ENCODE measurements around the gene STAM.

The STAM gene

GRCh38 chr10:17743437-17743836, 99.5 kb downstream of the STAM start:
- TF ChIP-seq, protein P1, sequence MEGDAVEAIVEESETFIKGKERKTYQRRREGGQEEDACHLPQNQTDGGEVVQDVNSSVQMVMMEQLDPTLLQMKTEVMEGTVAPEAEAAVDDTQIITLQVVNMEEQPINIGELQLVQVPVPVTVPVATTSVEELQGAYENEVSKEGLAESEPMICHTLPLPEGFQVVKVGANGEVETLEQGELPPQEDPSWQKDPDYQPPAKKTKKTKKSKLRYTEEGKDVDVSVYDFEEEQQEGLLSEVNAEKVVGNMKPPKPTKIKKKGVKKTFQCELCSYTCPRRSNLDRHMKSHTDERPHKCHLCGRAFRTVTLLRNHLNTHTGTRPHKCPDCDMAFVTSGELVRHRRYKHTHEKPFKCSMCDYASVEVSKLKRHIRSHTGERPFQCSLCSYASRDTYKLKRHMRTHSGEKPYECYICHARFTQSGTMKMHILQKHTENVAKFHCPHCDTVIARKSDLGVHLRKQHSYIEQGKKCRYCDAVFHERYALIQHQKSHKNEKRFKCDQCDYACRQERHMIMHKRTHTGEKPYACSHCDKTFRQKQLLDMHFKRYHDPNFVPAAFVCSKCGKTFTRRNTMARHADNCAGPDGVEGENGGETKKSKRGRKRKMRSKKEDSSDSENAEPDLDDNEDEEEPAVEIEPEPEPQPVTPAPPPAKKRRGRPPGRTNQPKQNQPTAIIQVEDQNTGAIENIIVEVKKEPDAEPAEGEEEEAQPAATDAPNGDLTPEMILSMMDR (IDR thresholded peaks at IDR 0.05; ENCODE audit: insufficient read depth, low read depth, low read length, missing control alignments) = no peak
- no peak overlapping the region for H3K4me3 ChIP-seq (ENCODE audit: low read depth, low read length)
- no peak for DNase-seq (ENCODE audit: low read depth)

- H3K4me3 ChIP-seq (ENCODE audit: low read depth, low read length) = no peak overlapping the region
- DNase-seq (ENCODE audit: low read depth) = no peak
These were observed 100.5 kb downstream of the STAM start for GRCh38 chr10:17744341-17744861.

DNA sequence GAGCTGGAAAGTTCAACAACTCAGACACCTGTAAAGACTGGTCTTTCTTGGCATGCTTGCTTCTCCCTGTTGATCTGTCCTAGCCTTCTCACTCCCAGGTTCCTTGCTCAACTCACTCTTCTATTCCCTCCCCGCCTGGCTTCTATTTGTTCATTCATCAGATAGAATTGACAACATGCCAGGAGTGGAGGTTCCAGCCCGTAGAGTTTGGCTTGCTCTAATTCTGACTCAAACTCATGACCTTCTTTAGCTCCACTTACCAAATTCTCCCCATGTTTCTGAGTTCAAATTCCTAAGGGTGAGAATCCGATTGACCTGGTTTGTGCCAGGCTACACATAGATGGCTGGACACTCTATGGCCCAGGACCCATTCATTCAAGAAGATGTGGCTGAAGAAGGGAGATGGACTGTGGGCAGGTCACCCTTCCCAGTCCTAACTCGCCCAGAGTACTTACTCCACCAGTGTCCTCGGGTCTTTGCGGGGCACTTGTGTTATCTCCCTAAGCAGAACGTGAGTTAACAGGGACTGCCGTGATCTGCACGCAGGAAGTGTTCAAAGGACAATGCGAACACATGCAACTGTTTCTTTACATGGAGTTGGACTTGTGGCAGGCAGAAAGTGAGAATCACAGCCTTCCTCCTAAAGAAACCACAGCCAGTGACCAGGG, 104.1 kb downstream of the STAM start:
- TF ChIP-seq, protein P1 (IDR thresholded peaks at IDR 0.05; ENCODE audit: insufficient read depth, low read depth, low read length, missing control alignments) = no peak
- H3K4me3 ChIP-seq (ENCODE audit: low read depth, low read length) = no peak overlapping the region
- DNase-seq (ENCODE audit: low read depth) = no peak

More at GRCh38 chr10:17744341-17744861, 100.5 kb downstream of the STAM start:
- TF ChIP-seq, protein P1 (IDR thresholded peaks at IDR 0.05; ENCODE audit: insufficient read depth, low read depth, low read length, missing control alignments) = no peak

DNA sequence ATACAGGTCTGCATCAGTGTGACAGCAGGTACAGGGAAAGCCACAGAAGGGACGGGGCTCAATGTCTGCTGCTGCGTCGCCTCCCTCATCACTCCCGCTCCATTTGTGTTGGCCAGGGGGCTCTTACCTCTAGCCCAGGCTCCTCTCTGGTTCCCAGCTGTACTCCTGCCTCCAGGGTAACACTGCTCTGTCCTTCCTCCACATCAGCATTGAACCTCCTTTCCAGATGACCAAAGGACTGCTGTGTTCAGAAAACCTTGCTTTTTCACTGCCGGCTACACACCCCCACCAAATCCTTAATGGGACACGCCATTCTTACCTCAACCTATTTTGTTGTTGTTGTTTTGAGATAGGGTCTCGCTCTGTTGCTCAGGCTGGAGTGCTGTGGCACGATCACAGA, 105.9 kb downstream of the STAM start:
- no peak for DNase-seq (ENCODE audit: low read depth)
- H3K4me3 ChIP-seq (ENCODE audit: low read depth, low read length) = no peak overlapping the region
- TF ChIP-seq, protein P1 (IDR thresholded peaks at IDR 0.05; ENCODE audit: insufficient read depth, low read depth, low read length, missing control alignments) = no peak

DNA sequence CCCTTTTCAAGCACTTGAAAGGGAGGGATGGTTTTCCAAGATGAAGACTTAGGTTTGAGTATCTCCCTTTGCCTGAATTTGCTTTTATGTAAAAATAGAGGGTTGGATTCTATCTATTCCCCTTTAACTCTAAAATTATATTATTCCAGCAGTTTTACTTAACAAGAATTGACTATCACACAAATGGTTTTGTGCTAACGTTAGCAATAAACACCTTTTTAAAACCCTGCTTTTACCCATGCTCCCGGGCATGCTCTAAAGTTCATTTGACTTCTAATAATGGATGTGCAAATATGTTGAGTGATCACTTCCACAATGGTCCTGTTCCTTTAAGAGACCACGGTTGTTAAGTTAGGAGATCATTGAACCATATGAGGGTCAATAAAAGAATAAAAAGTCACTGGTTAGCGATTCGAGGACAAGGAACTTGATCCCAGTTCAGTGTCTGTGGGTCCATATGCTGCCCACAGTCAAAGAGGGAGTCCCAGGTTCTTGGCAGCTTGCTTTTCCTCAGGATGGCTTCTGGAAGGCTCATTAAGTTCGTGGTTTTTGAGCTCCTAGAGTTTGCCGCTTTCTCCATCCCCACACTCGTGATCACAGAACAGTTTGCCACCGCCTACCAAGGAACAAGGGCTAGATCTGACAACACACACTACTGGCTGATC, 108.0 kb downstream of the STAM start, which contains the start of gene TMEM236:
Gene TMEM236 (plus strand): TSS at position 421 of the 665 bp plus-strand sequence. CDS start 95 bp downstream, at position 516.
- TF ChIP-seq, protein P1 (IDR thresholded peaks at IDR 0.05; ENCODE audit: insufficient read depth, low read depth, low read length, missing control alignments) = no peak
- H3K4me3 ChIP-seq (ENCODE audit: low read depth, low read length) = no peak within 1 kb of the TSS
- DNase-seq (ENCODE audit: low read depth) = no peak

- no peak overlapping the region; the same call in 1 of the 2 replicates for H3K4me3 ChIP-seq (ENCODE audit: low read depth, low read length)
- peak; percentile 76 for DNase-seq (ENCODE audit: low read depth)
- TF ChIP-seq, protein P1 (IDR thresholded peaks at IDR 0.05; ENCODE audit: insufficient read depth, low read depth, low read length, missing control alignments) = no peak
These were observed 112.7 kb downstream of the STAM start for GRCh38 chr10:17756557-17757217.

Measured in GM12865 (cell line).